SK-N-DZ (cell line): Measurements from ENCODE around the gene MYO1B.

Experiments
- DNase-seq: peaks from one replicate; pipeline ENCODE4 v3.0.0-alpha.2; 2015; ENCODE audit warnings: low spot score

MYO1B gene

DNA sequence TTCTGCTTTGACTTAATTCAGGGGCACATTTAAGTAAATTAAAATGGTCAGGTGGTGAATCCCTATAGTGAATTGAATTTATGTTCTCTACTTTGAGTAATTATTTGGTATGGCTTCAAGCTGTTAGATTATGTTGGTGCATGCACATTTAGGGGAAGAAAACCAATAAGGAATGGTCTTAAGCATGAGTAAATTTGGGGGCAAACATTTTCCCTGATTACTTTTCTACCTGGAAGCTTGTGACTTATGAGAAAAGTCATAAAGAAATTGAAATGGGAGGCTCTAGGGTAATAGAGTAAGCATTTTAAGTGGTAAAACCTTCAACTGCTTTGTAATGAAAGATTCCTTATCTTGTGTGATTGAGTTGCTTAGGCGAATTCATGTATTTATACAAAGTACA lies 112.5 kb downstream of the MYO1B start:
- no peak for DNase-seq

DNA sequence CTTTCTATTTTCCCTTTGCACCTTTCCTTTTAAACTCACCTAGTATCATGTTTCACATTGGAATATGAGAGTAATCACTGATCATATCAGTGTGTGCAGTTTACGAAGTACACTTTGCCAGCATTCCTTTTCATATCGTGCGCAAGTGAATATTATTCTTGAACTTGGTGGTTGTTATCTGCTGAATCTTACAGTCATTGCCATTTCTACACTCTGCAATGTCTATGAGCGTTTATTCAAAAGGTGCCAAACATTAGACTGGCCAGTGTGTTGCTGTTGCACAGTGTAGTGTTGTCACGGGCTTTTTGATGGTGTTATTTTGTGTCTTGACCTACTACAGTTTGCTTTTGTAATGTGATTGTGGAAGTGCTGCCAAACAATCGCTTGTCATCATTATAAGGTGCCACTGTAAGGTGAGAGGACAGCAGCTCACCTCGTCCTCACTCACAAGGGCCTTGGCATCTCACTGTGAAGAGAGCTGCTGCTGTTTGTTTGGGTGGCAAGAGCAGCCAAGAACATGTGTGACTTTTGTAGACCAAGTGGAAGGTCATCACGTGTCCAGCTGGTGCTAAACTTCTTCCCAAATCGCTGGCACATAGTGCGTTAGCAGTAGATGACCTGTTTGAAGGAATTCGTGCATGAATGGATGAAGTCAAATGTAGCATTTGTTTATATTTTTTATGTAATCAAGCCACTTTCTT lies 113.3 kb downstream of the MYO1B start:
- no peak for DNase-seq

GRCh38 chr2:191359133-191359532 lies 113.9 kb downstream of the MYO1B start:
- DNase-seq = no peak

GRCh38 chr2:191360918-191361317 lies 115.7 kb downstream of the MYO1B start:
- DNase-seq = no peak

DNA sequence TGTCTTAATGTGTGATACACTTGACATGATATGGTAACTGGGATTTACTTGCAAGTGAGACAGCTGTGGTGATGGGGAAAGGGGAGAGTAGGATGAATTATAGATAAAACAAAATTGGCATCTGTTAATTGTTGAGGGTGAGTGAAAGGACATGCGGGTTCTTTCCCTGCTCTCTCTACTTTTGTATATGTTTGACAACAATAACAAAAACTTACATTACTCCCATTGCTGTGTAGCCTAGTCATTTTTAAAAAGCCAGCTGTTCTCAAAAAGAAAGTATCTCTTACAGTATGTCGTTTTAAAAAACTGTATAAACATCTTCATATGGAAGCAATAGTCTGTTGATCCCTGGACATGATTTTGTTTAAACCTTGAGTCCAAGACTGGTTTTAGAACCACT lies 117.6 kb downstream of the MYO1B start:
- no peak for DNase-seq

DNA sequence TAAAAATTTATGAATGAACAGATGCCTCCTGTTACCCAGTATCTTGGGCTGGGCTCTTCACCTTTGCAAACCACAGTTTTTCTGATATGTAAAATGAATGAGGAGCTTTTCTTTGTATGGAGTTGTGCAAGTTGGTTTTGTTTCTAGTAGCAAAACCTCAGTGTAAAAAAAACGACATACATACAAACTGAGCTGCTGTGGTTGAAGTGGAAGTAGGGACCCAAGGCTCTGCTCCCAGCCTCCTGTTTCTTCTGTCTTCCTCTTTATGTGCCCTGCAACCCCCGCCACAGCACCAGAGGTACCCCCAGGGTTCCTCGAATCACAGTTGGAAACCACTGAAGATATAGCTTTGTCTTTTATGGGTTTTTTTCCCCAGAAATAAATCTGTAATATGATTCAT lies 118.1 kb downstream of the MYO1B start:
- DNase-seq = no peak

DNA sequence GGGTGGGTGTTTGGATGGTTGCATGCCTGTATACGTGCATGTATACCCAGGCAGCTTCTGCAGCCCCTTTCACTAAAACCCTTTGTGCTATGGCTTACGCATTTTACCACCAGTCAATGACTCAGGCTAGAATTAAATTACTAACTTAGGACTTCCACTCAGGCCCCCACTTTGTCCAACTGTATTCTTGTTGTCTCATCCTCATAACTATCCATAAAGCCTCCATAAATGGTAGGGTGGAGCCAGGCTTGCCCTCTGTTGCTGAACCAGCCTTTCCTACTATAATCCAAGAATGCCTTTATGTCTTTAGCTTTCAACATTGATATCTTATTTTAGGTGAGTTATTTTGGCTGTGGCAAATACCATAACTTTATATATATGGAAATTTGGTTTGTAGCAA lies 119.9 kb downstream of the MYO1B start:
- no peak for DNase-seq

DNA sequence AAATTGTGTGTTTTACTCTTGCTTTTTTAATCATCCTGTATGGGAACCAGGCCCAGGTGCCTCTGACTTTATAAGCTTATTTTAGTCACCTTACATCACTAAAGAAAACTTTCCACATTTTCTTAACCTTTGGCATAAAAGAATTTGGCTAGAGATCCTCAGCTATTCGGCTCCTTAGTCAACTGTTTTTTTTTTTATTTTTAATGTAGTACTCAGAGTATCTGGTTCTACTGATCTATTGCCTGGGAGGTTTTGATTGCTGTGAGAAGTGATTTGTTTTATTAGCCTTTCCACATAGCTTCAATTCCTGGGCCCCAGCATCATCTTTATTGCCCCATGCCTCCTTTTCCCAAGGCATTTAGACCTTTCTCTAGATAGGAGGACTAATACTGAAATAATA lies 121.0 kb downstream of the MYO1B start:
- no peak for DNase-seq

GRCh38 chr2:191369034-191369433 lies 123.8 kb downstream of the MYO1B start:
- no peak for DNase-seq

DNA sequence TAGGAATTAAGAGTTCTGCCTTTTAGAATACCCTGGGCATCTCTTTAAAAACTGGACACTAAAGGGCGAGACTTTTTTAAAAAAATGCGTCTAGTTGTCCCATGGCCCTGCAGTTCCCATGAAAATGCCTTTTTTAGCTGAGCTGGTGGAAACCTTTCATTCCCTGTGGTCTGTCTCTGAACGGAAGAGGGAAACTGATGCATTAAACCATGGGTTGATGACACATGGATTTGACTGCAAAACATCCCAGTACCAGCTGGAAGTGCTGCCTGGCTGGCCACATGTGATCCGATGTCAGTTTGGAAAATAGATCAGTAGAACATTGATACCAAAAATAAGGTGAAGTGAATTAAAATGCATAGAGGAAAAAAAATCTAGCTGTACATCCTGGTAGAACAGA lies 129.2 kb downstream of the MYO1B start:
- no peak for DNase-seq

- DNase-seq = no peak
Measured at GRCh38 chr2:191374939-191375338, 129.7 kb downstream of the MYO1B start.

DNA sequence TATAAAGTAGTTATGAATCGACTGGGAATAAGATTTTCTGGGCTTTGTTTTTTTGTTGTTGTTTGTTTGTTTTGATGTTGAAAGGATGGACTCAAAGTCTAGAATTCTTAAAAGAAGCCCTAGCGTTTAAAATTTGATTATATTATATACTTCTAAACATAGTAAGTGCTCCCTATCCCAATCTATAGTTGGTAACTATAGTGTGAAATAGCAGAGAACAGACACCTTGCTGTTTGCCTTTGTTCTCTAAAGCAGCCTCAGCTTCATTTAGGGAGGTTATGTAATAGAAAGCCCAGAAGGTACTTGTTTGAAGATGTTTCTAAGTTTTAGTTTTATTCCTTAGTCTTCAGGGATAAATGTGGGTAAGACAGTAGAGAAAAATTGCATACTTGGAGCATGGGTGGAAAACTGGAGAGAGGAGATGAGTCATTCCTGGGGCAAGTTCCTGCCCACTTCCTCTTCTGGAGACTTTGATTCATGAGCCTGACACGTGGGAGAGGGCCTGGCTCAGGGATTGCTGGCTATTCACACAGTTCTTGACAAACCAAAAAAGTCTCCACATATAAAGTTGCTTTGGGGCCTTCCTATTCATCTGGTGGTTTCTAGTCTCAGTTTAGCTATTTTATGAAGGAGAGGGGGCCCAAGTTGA lies 131.9 kb downstream of the MYO1B start:
- DNase-seq = no peak

DNA sequence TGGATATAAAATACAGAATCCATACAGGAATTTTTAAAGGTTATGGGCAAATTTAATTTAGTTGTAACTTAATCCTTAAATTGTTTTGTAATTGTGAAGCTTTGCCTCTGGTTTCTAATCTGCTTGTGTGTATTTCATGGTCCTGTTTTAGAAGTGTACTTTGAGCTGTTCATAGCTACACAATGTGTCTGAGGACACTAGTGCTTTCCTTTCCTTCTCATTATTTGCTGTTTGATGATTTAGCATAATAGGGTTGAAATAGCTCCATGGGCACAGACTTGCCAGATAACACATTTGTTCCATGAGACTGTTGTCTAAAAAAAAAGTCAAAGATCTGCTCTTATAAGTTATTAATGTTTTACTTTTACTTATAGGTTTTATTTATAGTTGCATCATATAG lies 134.2 kb downstream of the MYO1B start:
- DNase-seq = no peak

- no peak for DNase-seq
Measured at GRCh38 chr2:191382801-191383200, 137.6 kb downstream of the MYO1B start.

GRCh38 chr2:191383486-191383885 lies 138.3 kb downstream of the MYO1B start:
- no peak for DNase-seq

GRCh38 chr2:191384829-191385228 lies 139.6 kb downstream of the MYO1B start:
- no peak for DNase-seq

GRCh38 chr2:191385416-191386160 lies 140.4 kb downstream of the MYO1B start:
- no peak for DNase-seq

- no peak for DNase-seq
Measured at GRCh38 chr2:191386938-191387536, 141.8 kb downstream of the MYO1B start.

- no peak for DNase-seq
Measured at GRCh38 chr2:191389288-191389687, 144.1 kb downstream of the MYO1B start.

DNA sequence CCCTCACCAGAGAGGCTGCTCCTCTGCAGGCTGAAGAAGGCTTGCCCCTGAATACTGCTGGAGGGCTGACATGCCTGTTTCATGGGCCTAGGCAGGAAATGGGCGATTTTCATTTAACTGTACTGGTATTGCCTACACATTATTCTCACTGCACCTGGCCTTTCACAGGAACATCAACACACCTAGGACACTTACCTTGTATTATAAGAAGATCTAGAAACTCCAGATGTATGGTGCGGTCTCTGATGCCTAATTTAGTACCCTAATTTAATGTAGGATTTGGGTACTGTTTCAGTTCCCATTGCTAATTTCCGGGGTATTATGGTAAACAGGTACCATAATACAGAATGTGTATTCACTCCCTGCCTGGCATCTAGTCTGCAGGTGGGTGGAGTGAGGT lies 146.0 kb downstream of the MYO1B start:
- DNase-seq = no peak

- no peak for DNase-seq
Measured at GRCh38 chr2:191394043-191394442, 148.8 kb downstream of the MYO1B start.

GRCh38 chr2:191396794-191397193 lies 151.6 kb downstream of the MYO1B start:
- DNase-seq = no peak
